SK-N-SH (cell line): Measurements from ENCODE around the gene INSYN2B. TPM values are rescaled to one million over a fixed set of nuclear protein-coding genes. Genes with fewer than 3 reads are reported as not detected.

Experiments used
- CTCF ChIA-PET: fragments of 300-600, 350-600 bp; formaldehyde crosslinking; extraction: SDS; loops from one replicate; lab custom pipeline; 2021; lab: Yijun Ruan, JAX
- POLR2A ChIA-PET: fragments of 350-600 bp; sonication (Branson Sonifier 250); formaldehyde crosslinking; extraction: SDS; loops from one replicate; lab custom pipeline; 2020; ENCODE audit warnings: antibody characterized with exemption, inconsistent platforms; lab: Yijun Ruan, JAX
- DNase-seq: peaks from one replicate; pipeline ENCODE4 v3.0.0; 2012
- H2AFZ ChIP-seq: fragments of 200-600 bp; sonication (generic); 2 replicates; pipeline ENCODE4 v1.8.1; 2016; ENCODE audit warnings: antibody characterized with exemption, mild to moderate bottlenecking, low read depth
- H3F3A ChIP-seq: fragments of 200-600 bp; sonication (generic); replicated peaks from 2 replicates; pipeline ENCODE3; 2016; ENCODE audit warnings: antibody characterized with exemption, mild to moderate bottlenecking; ENCODE audit not compliant: insufficient read depth
- H3K27ac ChIP-seq, 2 experiments: fragments of 200-500 bp in 1 of 2; fragments of 200-600 bp in 1 of 2; sonication (Bioruptor generic) in 1 of 2; sonication (generic), shearing (Covaris generic) in 1 of 2; 2 replicates each; pipeline versions ENCODE4 v1.5.1 to v1.6.1; 2014 to 2016; ENCODE audit warnings: low read depth in 2 of 2, inconsistent platforms in 1 of 2, low read length in 1 of 2, mild to moderate bottlenecking in 1 of 2, mixed read lengths in 1 of 2
- H3K27me3 ChIP-seq: fragments of 200-600 bp; sonication (generic), shearing (Covaris generic); 2 replicates; pipeline ENCODE4 v1.6.1; 2016; ENCODE audit warnings: mixed run types; ENCODE audit not compliant: insufficient read depth
- H3K36me3 ChIP-seq, 2 experiments: fragments of 200-500 bp in 1 of 2; fragments of 200-600 bp in 1 of 2; sonication (Bioruptor generic) in 1 of 2; sonication (generic) in 1 of 2; replicated peaks in 1 of 2; 2 replicates each; pipeline versions ENCODE3 to v1.5.1; 2014 to 2016; ENCODE audit warnings: low read length in 1 of 2, mild to moderate bottlenecking in 1 of 2; ENCODE audit not compliant: insufficient read depth in 2 of 2, control insufficient read depth in 1 of 2
- H3K4me1 ChIP-seq, 2 experiments: fragments of 200-500 bp in 1 of 2; fragments of 200-600 bp in 1 of 2; sonication (Bioruptor generic) in 1 of 2; sonication (generic), shearing (Covaris generic) in 1 of 2; 2 replicates each; pipeline versions ENCODE4 v1.5.1 to v1.6.1; 2014 to 2016; ENCODE audit warnings: low read depth in 1 of 2, low read length in 1 of 2, mixed run types in 1 of 2; ENCODE audit not compliant: insufficient read depth in 2 of 2, control insufficient read depth in 1 of 2
- H3K4me2 ChIP-seq: fragments of 200-600 bp; sonication (generic), shearing (Covaris generic); 2 replicates; pipeline ENCODE4 v1.6.1; 2017; ENCODE audit warnings: mixed run types
- H3K4me3 ChIP-seq, 2 experiments: fragments of 200-500 bp in 1 of 2; fragments of 200-600 bp in 1 of 2; sonication (Bioruptor generic) in 1 of 2; sonication (generic), shearing (Covaris generic) in 1 of 2; 2 replicates each; pipeline versions ENCODE4 v1.5.1 to v1.8.1; 2014 to 2016; ENCODE audit warnings: low read depth in 2 of 2, inconsistent platforms in 1 of 2, low read length in 1 of 2, mild to moderate bottlenecking in 1 of 2, mixed read lengths in 1 of 2, moderate library complexity in 1 of 2
- H3K79me2 ChIP-seq: fragments of 200-600 bp; sonication (generic); 2 replicates; pipeline ENCODE4 v1.8.1; 2017; ENCODE audit warnings: mild to moderate bottlenecking; ENCODE audit not compliant: insufficient read depth
- H3K9ac ChIP-seq: fragments of 200-600 bp; sonication (generic); 2 replicates; pipeline ENCODE4 v1.6.1; 2017; ENCODE audit warnings: mixed run types
- H3K9me2 ChIP-seq: fragments of 200-600 bp; sonication (generic); 2 replicates; pipeline ENCODE4 v1.6.1; 2017; ENCODE audit warnings: mixed run types
- H3K9me3 ChIP-seq: fragments of 200-600 bp; sonication (generic); 2 replicates; pipeline ENCODE4 v1.6.1; 2017; ENCODE audit warnings: mixed run types, mild to moderate bottlenecking, moderate library complexity
- H4K20me1 ChIP-seq: fragments of 200-600 bp; sonication (generic); 2 replicates; pipeline ENCODE4 v1.6.1; 2017; ENCODE audit warnings: mild to moderate bottlenecking, mixed run types; ENCODE audit not compliant: insufficient read depth
- CHD2 ChIP-seq: fragments of 150-350 bp; IDR thresholded peaks from 2 replicates; pipeline ENCODE4 v1.6.1; 2018; ENCODE audit warnings: low read length; ENCODE audit not compliant: partially characterized antibody
- FOSL2 ChIP-seq: IDR thresholded peaks from 2 replicates; pipeline ENCODE4 v1.4.0; 2012; ENCODE audit warnings: low read depth, mild to moderate bottlenecking, moderate library complexity, borderline replicate concordance
- FOXJ3 ChIP-seq: sonication (generic); formaldehyde crosslinking; IDR thresholded peaks from 2 replicates; pipeline ENCODE4 v1.5.1; 2020; ENCODE audit warnings: mild to moderate bottlenecking, missing genetic modification reagents
- FOXM1 ChIP-seq: IDR thresholded peaks from 2 replicates; pipeline ENCODE4 v1.4.0; 2012; ENCODE audit warnings: low read depth, mild to moderate bottlenecking
- GABPA ChIP-seq: IDR thresholded peaks from 2 replicates; pipeline ENCODE4 v1.4.0; 2012; ENCODE audit warnings: low read depth, mild to moderate bottlenecking
- JUND ChIP-seq: IDR thresholded peaks from 2 replicates; pipeline ENCODE4 v1.4.0; 2012
- MEF2A ChIP-seq: IDR thresholded peaks from 2 replicates; pipeline ENCODE4 v1.4.0; 2012; ENCODE audit warnings: low read depth, borderline replicate concordance
- NFIC ChIP-seq: IDR thresholded peaks from 2 replicates; pipeline ENCODE4 v1.4.0; 2012; ENCODE audit warnings: borderline replicate concordance
- PBX3 ChIP-seq: IDR thresholded peaks from 2 replicates; pipeline ENCODE4; 2012
- POLR2AphosphoS5 ChIP-seq: IDR thresholded peaks from 2 replicates; pipeline ENCODE4 v1.6.1; 2012; ENCODE audit warnings: low read depth, low read length
- RAD21 ChIP-seq: IDR thresholded peaks from 2 replicates; pipeline ENCODE4 v1.6.1; 2012; ENCODE audit warnings: mild to moderate bottlenecking, low read length
- RCOR1 ChIP-seq: fragments of 150-350 bp; IDR thresholded peaks from 2 replicates; pipeline ENCODE4 v1.6.1; 2017; ENCODE audit warnings: antibody characterized with exemption, low read length
- RFX5 ChIP-seq: IDR thresholded peaks from 2 replicates; pipeline ENCODE4 v1.6.1; 2012; ENCODE audit warnings: mild to moderate bottlenecking, improper control_type of control experiment, low read length
- RXRA ChIP-seq: IDR thresholded peaks from 2 replicates; pipeline ENCODE4 v1.4.0; 2012; ENCODE audit warnings: low read depth, mild to moderate bottlenecking, borderline replicate concordance
- SIN3A ChIP-seq: IDR thresholded peaks from 2 replicates; pipeline ENCODE4 v1.6.1; 2012; ENCODE audit warnings: low read depth, mild to moderate bottlenecking, low read length, moderate library complexity, borderline replicate concordance
- TAF1 ChIP-seq: IDR thresholded peaks from 2 replicates; pipeline ENCODE4 v1.6.1; 2012; ENCODE audit warnings: low read depth, mild to moderate bottlenecking, low read length, moderate library complexity, borderline replicate concordance
- TCF12 ChIP-seq: IDR thresholded peaks from 2 replicates; pipeline ENCODE4 v1.4.0; 2012
- TEAD4 ChIP-seq: IDR thresholded peaks from 2 replicates; pipeline ENCODE4 v1.4.0; 2012; ENCODE audit warnings: mild to moderate bottlenecking, borderline replicate concordance; ENCODE audit not compliant: insufficient read depth
- YY1 ChIP-seq: IDR thresholded peaks from 2 replicates; pipeline ENCODE4 v1.4.0; 2012; ENCODE audit warnings: low read depth, mild to moderate bottlenecking
- WGBS: methylation state at CpG from one replicate; pipeline ENCODE4 v1.1.6; 2017; ENCODE audit warnings: low lambda C conversion rate; 5-methylcytosine and 5-hydroxymethylcytosine counted together
- polyA plus RNA-seq, 3 experiments: library from polyadenylated mRNA; depleted of rRNA; stranded (reverse); fragments of >200 nt; gene quantifications; 2 replicates each; pipeline ENCODE4 v1.2.3, GENCODE V29; 2012
- TF ChIP-seq, protein P1 (sequence below): fragments of 150-350 bp; IDR thresholded peaks from 2 replicates; pipeline ENCODE4 v1.6.1; 2017; ENCODE audit warnings: antibody characterized with exemption, low read length, low read depth, borderline replicate concordance
- TF ChIP-seq, protein P2 (sequence below): IDR thresholded peaks from 2 replicates; pipeline ENCODE4 v1.4.0; 2012; ENCODE audit warnings: low read depth, borderline replicate concordance

The INSYN2B gene
- polyA plus RNA-seq, 1 of the 3 experiments (the other 2 are of a cell fraction), result 9.2 TPM

- DNase-seq, result no peak
- Histone ChIP-seq H2AFZ (no peak overlapping the region), H3K4me3 (no peak overlapping the region), H3K36me3 (peaks cover 0 to 22% of the 10 kb centered on the region in 2 experiments), H3K79me2 (no peaks in the 10 kb centered on the region), H3F3A (no peaks in the 10 kb centered on the region), H3K4me1 (no peaks in the 10 kb centered on the region; a peak in 1 of 4 replicates), H3K9me2 (no peaks in the 10 kb centered on the region), H3K27ac (no peak overlapping the region), H3K4me2 (no peak overlapping the region), H3K27me3 (no peaks in the 10 kb centered on the region), H3K9me3 (no peaks in the 10 kb centered on the region), H4K20me1 (no peaks in the 10 kb centered on the region), H3K9ac (no peak overlapping the region)
- ChIA-PET POLR2A (no interaction called here), CTCF (no interaction called here)
- TF ChIP-seq TAF1 (no peak), GABPA (no peak), FOSL2 (no peak), PBX3 (no peak), RAD21 (no peak), RFX5 (no peak), MEF2A (no peak), YY1 (no peak), RXRA (no peak), FOXJ3 (CRISPR knock-in tag) (no peak), TEAD4 (no peak), TCF12 (no peak), NFIC (no peak), RCOR1 (no peak), JUND (no peak), CHD2 (no peak), POLR2AphosphoS5 (no peak), FOXM1 (no peak)
- TF ChIP-seq, protein P1, sequence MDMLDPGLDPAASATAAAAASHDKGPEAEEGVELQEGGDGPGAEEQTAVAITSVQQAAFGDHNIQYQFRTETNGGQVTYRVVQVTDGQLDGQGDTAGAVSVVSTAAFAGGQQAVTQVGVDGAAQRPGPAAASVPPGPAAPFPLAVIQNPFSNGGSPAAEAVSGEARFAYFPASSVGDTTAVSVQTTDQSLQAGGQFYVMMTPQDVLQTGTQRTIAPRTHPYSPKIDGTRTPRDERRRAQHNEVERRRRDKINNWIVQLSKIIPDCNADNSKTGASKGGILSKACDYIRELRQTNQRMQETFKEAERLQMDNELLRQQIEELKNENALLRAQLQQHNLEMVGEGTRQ, result no peak
- 94% methylated on average over 5 of the region's 5 CpGs for WGBS
These were observed 108.3 kb downstream of the INSYN2B start for GRCh38 chr5:169871826-169872490.

- TF ChIP-seq TEAD4, result no peak
- no peak for TF ChIP-seq FOXM1
- TF ChIP-seq, protein P2, sequence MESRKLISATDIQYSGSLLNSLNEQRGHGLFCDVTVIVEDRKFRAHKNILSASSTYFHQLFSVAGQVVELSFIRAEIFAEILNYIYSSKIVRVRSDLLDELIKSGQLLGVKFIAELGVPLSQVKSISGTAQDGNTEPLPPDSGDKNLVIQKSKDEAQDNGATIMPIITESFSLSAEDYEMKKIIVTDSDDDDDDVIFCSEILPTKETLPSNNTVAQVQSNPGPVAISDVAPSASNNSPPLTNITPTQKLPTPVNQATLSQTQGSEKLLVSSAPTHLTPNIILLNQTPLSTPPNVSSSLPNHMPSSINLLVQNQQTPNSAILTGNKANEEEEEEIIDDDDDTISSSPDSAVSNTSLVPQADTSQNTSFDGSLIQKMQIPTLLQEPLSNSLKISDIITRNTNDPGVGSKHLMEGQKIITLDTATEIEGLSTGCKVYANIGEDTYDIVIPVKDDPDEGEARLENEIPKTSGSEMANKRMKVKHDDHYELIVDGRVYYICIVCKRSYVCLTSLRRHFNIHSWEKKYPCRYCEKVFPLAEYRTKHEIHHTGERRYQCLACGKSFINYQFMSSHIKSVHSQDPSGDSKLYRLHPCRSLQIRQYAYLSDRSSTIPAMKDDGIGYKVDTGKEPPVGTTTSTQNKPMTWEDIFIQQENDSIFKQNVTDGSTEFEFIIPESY, result no peak
- TF ChIP-seq SIN3A, result no peak
- no peak for TF ChIP-seq TAF1
- Histone ChIP-seq H3K9me3 (no peaks in the 10 kb centered on the region), H3K36me3 (peaks cover 0 to 22% of the 10 kb centered on the region in 2 experiments), H3F3A (no peaks in the 10 kb centered on the region), H3K9ac (no peak overlapping the region), H3K9me2 (no peaks in the 10 kb centered on the region), H3K79me2 (no peaks in the 10 kb centered on the region), H3K27ac (no peak overlapping the region), H3K4me2 (no peak overlapping the region), H3K27me3 (no peaks in the 10 kb centered on the region), H3K4me3 (no peak overlapping the region), H3K4me1 (no peaks in the 10 kb centered on the region; a peak in 1 of 4 replicates), H2AFZ (no peak overlapping the region), H4K20me1 (no peaks in the 10 kb centered on the region)
- no peak for DNase-seq
- CTCF ChIA-PET, result no interaction called here
- POLR2A ChIA-PET, result no interaction called here
- WGBS, result 95% methylated on average over 2 of the region's 2 CpGs
These were observed 110.1 kb downstream of the INSYN2B start for GRCh38 chr5:169870211-169870610.
